NCI-H345 (cell line): ENCODE measurements around the gene PTPRE.

Experiments used
- DNase-seq: peaks from one replicate; lab custom pipeline; 2025; lab: John Stamatoyannopoulos, UW

The PTPRE gene

GRCh38 chr10:128095753-128096469, 189.0 kb downstream of the PTPRE start:
- no peak for DNase-seq

- DNase-seq, result no peak
Observed at GRCh38 chr10:128096486-128097199, 189.7 kb downstream of the PTPRE start.

- DNase-seq, result no peak
Observed at GRCh38 chr10:128097783-128098182, 190.9 kb downstream of the PTPRE start.

GRCh38 chr10:128098631-128099030, 191.7 kb downstream of the PTPRE start:
- no peak for DNase-seq

GRCh38 chr10:128099901-128100300, 193.0 kb downstream of the PTPRE start:
- no peak for DNase-seq

GRCh38 chr10:128101901-128102300, 195.0 kb downstream of the PTPRE start:
- no peak for DNase-seq

GRCh38 chr10:128102480-128103228, 195.8 kb downstream of the PTPRE start:
- DNase-seq, result no peak

- DNase-seq, result no peak
Observed at GRCh38 chr10:128103229-128103714, 196.4 kb downstream of the PTPRE start.

- no peak for DNase-seq
Observed at GRCh38 chr10:128105383-128105782, 198.5 kb downstream of the PTPRE start.

- DNase-seq, result no peak
Observed at GRCh38 chr10:128109707-128110106, 202.8 kb downstream of the PTPRE start.

- DNase-seq, result no peak
Observed at GRCh38 chr10:128110339-128110738, 203.4 kb downstream of the PTPRE start.

GRCh38 chr10:128111696-128112095, 204.8 kb downstream of the PTPRE start:
- no peak for DNase-seq

GRCh38 chr10:128113026-128113425, 206.1 kb downstream of the PTPRE start:
- DNase-seq, result no peak

- DNase-seq, result no peak
Observed at GRCh38 chr10:128114901-128115300, 208.0 kb downstream of the PTPRE start.

GRCh38 chr10:128115356-128115755, 208.5 kb downstream of the PTPRE start:
- no peak for DNase-seq

- DNase-seq, result no peak
Observed at GRCh38 chr10:128116187-128116586, 209.3 kb downstream of the PTPRE start.

GRCh38 chr10:128116851-128117615, 210.1 kb downstream of the PTPRE start:
- DNase-seq, result no peak

GRCh38 chr10:128121750-128122412, 215.0 kb downstream of the PTPRE start:
- no peak for DNase-seq

GRCh38 chr10:128122931-128123330, 216.0 kb downstream of the PTPRE start:
- no peak for DNase-seq

GRCh38 chr10:128123846-128124245, 216.9 kb downstream of the PTPRE start:
- DNase-seq, result no peak

GRCh38 chr10:128124813-128125403, 218.0 kb downstream of the PTPRE start:
- DNase-seq, result no peak
